GM12873 (cell line): ENCODE measurements around the gene IL20RA.

ENCODE experiments used
- TF ChIP-seq, protein P1 (sequence below): IDR thresholded peaks from 2 replicates; pipeline ENCODE4 v1.5.1; 2012; ENCODE audit warnings: low read depth, mild to moderate bottlenecking, moderate library complexity, low read length, control low read depth; ENCODE audit not compliant: insufficient read depth; ENCODE audit errors: missing control alignments

The IL20RA gene

DNA sequence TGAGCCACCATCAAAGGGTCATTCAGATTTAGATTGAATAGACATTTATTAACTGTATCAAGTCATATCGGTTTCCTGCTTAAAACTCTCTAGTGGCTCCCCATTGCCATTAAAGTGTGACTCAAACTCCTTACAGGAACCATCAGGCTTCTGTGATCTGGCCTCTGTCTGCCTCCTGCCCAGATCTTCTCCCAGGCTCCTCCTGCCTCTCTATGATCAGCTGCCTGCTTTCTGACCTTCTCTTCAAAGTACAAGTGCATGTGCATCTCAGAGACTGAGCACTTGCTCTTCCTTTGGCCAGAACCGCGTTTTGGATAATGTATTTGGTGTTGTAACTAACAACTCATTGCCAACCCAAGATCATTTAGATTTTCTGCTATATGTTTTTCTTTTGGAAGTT is 52.7 kb downstream of the IL20RA start:
- TF ChIP-seq, protein P1, sequence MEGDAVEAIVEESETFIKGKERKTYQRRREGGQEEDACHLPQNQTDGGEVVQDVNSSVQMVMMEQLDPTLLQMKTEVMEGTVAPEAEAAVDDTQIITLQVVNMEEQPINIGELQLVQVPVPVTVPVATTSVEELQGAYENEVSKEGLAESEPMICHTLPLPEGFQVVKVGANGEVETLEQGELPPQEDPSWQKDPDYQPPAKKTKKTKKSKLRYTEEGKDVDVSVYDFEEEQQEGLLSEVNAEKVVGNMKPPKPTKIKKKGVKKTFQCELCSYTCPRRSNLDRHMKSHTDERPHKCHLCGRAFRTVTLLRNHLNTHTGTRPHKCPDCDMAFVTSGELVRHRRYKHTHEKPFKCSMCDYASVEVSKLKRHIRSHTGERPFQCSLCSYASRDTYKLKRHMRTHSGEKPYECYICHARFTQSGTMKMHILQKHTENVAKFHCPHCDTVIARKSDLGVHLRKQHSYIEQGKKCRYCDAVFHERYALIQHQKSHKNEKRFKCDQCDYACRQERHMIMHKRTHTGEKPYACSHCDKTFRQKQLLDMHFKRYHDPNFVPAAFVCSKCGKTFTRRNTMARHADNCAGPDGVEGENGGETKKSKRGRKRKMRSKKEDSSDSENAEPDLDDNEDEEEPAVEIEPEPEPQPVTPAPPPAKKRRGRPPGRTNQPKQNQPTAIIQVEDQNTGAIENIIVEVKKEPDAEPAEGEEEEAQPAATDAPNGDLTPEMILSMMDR = no peak

DNA sequence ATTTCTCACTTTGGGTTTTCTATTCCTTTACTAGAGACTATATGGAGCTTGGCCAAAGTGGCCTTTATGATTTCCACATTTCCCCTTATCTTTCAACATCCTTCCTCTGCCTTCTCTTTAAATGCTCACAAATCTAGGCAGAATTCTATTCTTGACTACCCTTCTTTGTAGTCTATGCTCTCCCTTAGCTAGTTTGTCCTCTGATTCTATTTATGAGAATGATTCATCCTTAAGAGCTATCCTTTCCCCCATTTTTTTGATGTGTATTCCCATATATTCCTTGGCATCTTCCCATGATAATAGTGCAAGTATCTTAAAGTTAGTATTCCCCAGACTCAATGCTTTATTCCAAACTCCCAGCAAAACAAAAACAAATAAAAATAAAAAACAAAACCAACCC is 53.1 kb downstream of the IL20RA start:
- TF ChIP-seq, protein P1 = no peak

DNA sequence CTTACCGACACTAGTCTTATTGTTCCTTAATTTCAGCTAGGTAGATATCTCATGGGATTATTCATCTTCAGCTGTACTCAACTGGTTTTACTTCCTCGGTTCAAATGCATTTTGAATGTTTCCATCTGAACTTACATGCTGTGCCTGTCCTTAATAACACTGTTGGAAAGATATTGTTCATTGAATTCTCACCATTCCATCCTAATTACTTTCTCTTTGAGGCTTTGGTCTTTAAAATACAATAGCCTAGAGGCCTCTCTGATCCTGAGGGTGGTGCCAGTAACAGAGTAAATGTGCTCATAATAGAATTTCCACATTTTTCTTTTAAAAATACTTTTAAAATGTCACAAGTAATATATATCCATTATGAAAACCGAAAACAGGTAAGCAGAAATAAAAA is 54.0 kb downstream of the IL20RA start:
- TF ChIP-seq, protein P1 = no peak

DNA sequence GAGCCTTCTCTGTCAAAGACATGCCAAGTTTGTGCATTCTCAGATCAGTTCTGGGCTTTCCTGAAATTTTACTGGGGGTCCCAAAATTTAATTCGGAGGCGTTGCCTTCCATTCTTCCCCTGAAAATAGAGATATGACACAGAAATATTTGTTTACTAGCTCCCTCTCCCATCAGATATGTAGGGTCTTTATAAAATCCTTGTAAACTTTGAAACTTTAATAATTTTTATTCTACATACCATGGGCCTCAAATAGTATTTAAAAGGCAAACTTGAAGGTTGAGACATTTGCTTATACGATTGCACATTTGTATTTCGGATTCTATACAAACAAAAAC is 54.6 kb downstream of the IL20RA start:
- TF ChIP-seq, protein P1 = no peak

DNA sequence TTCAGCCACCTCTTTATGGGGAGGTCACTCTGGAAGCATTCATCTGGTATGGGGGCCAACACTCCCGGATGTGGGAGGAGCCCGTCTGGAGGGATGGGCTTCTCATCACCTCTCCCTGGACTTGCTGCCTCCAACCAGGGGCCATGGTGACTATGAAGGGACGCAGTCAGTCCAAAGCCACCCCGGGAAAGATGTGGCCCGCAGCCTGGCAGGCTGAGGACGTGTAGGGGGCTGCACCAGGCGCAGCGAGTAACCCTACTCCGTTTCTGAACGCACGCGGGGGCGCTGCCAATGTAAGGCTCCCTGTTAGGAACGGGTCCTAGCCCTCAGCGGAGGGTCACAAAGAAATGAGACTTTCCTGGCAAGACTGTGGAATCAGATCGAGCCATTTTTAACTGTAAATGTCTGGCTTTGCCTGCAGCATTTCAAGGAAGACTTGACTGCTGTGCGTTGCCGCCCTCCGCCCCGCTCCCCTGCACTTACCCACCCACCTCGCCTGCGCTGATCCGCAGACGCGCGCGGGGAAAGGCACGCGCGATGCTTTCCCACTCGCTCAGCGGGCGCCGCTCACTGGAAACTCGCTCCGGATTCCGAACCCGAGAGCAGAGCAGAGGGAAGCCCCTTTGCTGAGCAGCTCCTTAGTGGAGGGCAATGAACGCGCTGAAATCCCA is 55.1 kb downstream of the IL20RA start:
- TF ChIP-seq, protein P1 = no peak

DNA sequence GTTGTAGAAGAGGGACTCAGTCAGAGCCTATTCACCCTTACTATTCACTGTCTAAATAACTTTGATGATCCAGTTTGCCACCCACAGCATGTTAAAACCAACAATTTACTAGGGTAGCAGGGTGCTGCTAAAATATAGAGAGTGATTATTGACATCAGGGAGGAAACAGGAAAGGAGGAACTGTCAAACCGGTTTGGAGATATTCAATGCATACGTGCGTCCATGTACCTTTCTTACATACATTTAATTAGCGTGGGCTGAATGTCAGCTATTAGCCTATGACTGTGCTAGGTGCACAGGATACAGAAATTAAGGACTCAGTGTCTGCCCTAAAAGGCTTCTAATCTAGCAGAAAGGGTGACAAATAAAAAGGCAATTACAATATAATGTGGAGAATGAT is 57.2 kb downstream of the IL20RA start:
- TF ChIP-seq, protein P1 = no peak

DNA sequence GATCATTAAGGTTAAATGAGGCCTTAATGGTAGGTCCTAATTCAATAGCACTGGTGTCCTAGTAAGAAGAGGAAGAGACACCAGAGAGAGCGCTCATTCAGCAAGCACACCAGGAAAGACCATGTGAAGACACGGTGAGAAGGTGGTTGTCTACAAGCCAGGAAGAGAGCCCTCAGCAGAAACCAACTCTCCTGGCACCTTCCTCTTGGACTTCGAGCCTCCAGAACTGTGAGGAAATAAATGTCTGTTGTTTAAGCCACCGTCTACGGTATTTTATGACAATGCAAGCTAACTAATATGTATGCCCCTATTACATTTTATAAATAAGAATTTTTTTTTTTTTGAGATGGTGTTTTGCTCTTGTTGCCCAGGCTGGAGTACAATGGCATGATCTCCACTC is 59.3 kb downstream of the IL20RA start:
- TF ChIP-seq, protein P1 = no peak
